GM21367 (cell line): ENCODE results near the gene ADGRA3.

Experiments used
- ATAC-seq: cut with Tn5 transposase; IDR thresholded peaks from one replicate; pipeline ENCODE4 v1.9.1; 2021; ENCODE audit not compliant: unreplicated experiment

Gene ADGRA3

GRCh38 chr4:22372986-22373385 is 142.9 kb downstream of the ADGRA3 start:
- no peak for ATAC-seq

GRCh38 chr4:22369901-22370562 is 145.8 kb downstream of the ADGRA3 start:
- no peak for ATAC-seq

- no peak for ATAC-seq
Measured at GRCh38 chr4:22363787-22364186, 152.1 kb downstream of the ADGRA3 start.

- no peak for ATAC-seq
Measured at GRCh38 chr4:22363036-22363435, 152.8 kb downstream of the ADGRA3 start.

GRCh38 chr4:22356987-22357596 is 158.8 kb downstream of the ADGRA3 start:
- no peak for ATAC-seq

GRCh38 chr4:22348410-22348809 is 167.5 kb downstream of the ADGRA3 start:
- no peak for ATAC-seq

GRCh38 chr4:22345678-22346077 is 170.2 kb downstream of the ADGRA3 start:
- no peak for ATAC-seq

GRCh38 chr4:22345055-22345454 is 170.8 kb downstream of the ADGRA3 start:
- ATAC-seq: no peak

- no peak for ATAC-seq
Measured at GRCh38 chr4:22343606-22344005, 172.3 kb downstream of the ADGRA3 start.

- no peak for ATAC-seq
Measured at GRCh38 chr4:22339491-22339890, 176.4 kb downstream of the ADGRA3 start.

GRCh38 chr4:22338796-22339195 is 177.1 kb downstream of the ADGRA3 start:
- no peak for ATAC-seq
